ENCODE measurements around the gene AKR7A2.

The AKR7A2 gene

GRCh38 chr1:19311931-19312781 is at the start of gene AKR7A2, which contains the start of gene SLC66A1:
TSS of gene AKR7A2 (minus strand) at chr1:19312144. CDS start at chr1:19312124, 20 bp downstream.
TSS of gene SLC66A1 (plus strand) at chr1:19312326. CDS start at chr1:19317678, 5,352 bp downstream.
- peak; percentile 7 to 91 for DNase-seq

- no peak for DNase-seq
Observed at GRCh38 chr1:19360843-19361610, 49.1 kb upstream of the AKR7A2 start.

GRCh38 chr1:19360432-19360831 is 48.5 kb upstream of the AKR7A2 start:
- DNase-seq, result no peak

DNA sequence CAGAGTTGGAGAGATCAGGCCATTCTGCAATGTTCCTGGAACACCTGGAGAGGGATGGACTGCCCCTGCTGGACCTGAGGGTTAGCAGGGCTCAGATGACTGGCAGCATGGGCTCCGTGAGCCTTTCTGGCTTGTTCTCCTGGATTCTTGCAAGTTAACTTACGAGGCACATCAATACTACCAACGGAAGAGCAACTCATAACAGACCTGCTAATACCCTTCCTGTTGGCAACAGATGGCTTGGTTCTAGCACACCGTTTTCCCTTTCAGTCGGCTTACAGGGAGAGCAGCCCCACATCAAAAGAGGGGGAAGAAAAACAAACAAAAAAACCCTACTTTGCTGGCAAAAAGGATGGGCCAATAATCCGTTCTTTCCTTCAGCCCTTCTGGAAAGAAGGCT is 48.1 kb upstream of the AKR7A2 start:
- DNase-seq, result no peak

- DNase-seq, result no peak
Observed at GRCh38 chr1:19359357-19359756, 47.4 kb upstream of the AKR7A2 start.

- no peak for DNase-seq
Observed at GRCh38 chr1:19358710-19359109, 46.8 kb upstream of the AKR7A2 start.

DNA sequence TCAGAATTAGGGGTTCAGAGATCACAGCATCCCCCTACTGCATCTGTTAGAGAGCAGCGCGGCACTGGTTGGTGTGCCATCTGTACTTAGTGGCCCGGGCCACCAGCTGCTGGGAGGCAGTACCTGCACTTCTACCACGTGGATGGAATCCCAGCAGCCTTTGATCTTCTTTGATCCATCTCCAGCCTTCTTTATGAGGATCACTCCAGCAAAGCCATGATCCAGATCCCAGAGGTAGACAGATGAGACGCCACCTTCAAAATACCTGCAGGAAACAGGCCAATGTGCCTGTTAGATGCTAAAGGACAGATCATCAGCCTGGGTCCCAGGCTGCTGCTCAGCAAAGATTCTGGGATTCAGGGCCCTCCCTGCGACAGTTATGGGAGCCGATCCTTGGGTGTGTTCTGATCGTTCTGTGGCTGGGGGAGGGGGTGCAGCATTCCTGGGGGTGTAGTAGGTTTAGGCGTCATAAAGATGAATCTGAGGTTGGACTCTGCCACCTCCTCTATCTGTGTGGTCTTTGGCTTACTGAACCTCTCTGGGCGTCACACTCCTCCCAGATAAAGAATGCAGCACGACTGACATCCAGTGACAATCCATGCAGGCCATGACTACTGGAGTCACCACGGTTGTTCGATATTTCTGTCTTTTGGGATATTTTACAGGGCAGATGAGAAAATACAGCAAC is 45.5 kb upstream of the AKR7A2 start:
- no peak for DNase-seq

DNA sequence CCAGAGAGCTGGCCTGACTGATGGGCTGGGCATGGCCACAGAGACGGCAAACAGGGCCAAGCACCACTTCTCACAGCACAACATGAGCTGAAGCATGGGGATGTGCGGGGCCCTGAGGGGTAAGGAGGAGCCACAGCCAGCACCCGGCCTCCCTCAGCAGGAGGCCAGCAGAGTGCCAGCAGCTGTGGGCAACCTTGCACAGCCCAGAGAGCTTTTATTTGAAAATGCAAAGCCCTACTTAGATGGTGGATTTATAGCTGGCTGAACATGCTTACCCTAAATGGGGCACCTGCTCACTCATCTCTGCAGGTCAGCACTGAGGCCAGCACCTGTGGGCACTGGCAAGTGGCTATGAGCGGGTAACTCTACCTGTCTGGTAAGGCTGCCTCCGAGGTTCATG is 44.3 kb upstream of the AKR7A2 start:
- DNase-seq, result no peak

- no peak for DNase-seq
Observed at GRCh38 chr1:19354531-19354981, 42.6 kb upstream of the AKR7A2 start.

GRCh38 chr1:19353596-19353995 is 41.7 kb upstream of the AKR7A2 start:
- no peak for DNase-seq

- DNase-seq, result no peak
Observed at GRCh38 chr1:19352839-19353238, 40.9 kb upstream of the AKR7A2 start.

- no peak for DNase-seq
Observed at GRCh38 chr1:19351873-19352272, 39.9 kb upstream of the AKR7A2 start.

- no peak for DNase-seq
Observed at GRCh38 chr1:19350566-19350965, 38.6 kb upstream of the AKR7A2 start.

DNA sequence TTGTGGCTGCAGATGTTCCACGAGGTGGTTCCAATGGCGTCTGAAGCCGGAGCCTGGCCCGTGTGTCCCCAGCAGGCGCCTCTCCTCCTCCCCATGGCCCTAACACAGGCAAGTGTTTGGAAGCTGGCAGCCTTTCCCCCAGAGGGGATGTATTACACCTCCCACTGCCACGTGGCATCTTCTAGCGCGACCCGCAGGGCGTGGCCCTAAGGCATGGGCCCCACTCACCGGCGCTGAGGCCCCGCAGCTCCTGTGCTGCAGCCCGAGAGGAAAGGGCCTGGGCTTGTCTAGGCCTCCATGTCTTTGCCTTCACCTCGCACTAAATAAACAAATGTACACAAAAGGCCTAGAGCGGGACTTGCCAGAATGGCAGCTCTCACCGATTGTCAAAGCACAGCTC is 38.1 kb upstream of the AKR7A2 start:
- no peak for DNase-seq

GRCh38 chr1:19348441-19349198 is 36.7 kb upstream of the AKR7A2 start:
- no peak for DNase-seq

GRCh38 chr1:19347533-19348172 is 35.7 kb upstream of the AKR7A2 start:
- DNase-seq, result no peak

DNA sequence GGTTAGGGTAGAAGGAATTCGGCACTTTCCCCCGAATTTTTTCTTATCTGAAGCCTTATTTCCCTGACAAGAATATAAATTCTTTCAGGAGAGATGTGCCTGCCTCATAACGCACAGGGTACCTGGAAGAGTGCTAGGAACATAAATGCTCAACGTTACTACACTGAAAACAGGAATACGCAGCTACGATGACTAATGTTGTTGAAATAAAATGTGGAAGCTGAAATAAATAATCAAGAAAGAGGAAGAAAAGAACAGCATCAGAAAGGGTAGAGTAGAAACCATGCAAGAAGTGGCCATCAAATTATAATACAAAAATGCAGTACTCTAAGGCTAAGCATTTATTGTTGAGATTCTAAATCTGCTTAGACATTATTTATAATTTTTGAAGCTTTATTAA is 34.1 kb upstream of the AKR7A2 start:
- DNase-seq, result no peak

DNA sequence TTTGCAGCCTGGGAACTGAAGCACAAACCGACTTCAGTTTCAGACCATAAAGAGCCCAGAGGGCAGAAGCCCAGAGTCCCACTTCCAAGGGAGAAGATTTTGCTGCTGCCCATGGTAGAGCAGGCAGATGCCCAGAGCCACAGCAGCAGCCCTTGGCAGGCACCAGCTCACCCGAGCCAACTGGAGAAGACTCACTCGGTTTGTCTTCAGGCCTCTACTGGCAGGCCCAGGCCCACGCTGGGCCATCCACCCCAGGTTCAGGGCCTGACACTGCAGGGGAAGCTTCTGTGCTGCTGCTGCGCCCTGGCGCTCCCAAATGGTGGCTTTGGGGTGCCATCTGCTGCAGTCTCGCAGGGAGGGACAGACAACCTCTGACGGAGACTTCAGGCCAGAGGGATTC is 33.4 kb upstream of the AKR7A2 start:
- no peak for DNase-seq

DNA sequence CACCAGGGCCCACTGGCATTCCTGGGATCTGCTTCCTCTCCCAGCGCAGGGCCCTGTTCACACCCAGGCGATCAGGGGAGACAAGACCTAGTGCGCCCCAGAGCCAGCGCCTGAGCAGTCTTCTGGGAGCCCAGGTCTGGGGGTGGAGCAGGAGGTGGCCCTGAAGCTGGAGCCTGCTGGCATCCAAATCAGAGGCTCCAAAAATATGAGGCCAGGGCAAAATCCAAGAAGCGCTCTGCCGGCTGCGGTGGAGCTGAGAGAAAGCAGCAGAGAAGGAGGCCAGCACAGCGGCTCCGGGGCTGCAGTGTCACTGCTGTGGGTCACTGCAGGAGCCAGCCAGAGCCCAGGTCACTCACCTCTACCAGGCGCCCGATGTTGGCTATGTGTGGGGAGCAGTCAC is 32.9 kb upstream of the AKR7A2 start:
- DNase-seq, result no peak

GRCh38 chr1:19344372-19344810 is 32.4 kb upstream of the AKR7A2 start:
- peak in 1 of 2 experiments; percentile 44 for DNase-seq

DNA sequence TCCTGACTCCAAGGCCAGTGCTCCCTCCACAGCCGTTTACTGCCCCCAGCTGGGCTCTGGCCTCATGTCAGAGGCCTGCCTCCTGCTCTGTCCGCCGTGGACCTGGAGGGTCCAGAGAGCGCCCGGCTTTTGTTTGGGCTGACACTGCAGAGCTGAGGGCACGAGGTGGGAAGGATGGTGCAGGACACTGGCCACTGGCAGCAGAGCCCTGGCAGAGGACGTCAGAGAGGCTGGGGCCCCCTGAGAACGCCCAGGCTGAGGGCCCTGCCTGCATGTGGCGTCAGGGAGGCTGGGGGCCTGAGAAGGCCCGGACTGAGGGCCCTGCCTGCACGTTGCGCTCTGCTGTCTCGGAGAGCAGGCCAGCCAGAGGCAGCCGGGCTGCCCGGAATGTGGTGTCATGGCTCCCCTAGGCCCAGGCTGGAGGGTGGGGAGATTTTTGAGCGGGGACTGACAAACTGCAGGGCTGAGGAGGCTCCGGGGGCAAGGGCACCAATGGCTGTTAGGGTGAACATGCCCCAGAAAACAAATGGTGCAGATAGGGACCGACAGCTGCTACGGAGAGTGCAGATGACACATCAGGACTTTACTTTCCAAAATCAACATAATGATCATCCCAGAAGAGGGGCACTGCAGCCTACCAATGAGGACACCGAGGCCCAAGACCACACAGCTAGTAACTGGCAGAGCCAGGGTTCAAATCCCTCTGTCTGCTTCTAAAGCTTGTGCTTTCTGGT is 31.8 kb upstream of the AKR7A2 start:
- no peak for DNase-seq

Data from NCI-H526 (cell line).